HepG2 (cell line): Measurements from ENCODE around the gene PSME3IP1. TPM values are rescaled to one million over a fixed set of nuclear protein-coding genes. Genes with fewer than 3 reads are reported as not detected.

ENCODE experiments used
- ATAC-seq: fragments of 200-7000 bp; cut with Tn5 transposase; 3 replicates; pipeline ENCODE4 v1.9.1; 2020; ENCODE audit warnings: mild to moderate bottlenecking, moderate library complexity
- BruUV-seq: library from RNA; stranded (reverse); fragments of 400-500 nt; replicated peaks from 2 replicates; lab custom pipeline; 2021; lab: Mats Ljungman, UMichigan
- CTCF ChIA-PET: fragments of 300-600 bp; formaldehyde crosslinking; extraction: SDS; loops from one replicate; lab custom pipeline; 2021; ENCODE audit warnings: low total read pairs, inconsistent platforms, low intra/inter-chr PET ratio; lab: Yijun Ruan, JAX
- POLR2A ChIA-PET: fragments of 350-600 bp; sonication (Branson Sonifier 250); formaldehyde crosslinking; loops from one replicate; lab custom pipeline; 2020; ENCODE audit warnings: antibody characterized with exemption, inconsistent platforms; lab: Yijun Ruan, JAX
- DNase-seq: peaks from one replicate; pipeline ENCODE4 v3.0.0-alpha.2; 2015; ENCODE audit warnings: low spot score
- FAIRE-seq: peaks from 3 replicates; lab custom pipeline; 2011; peaks lifted over from hg19 to GRCh38; lab: Jason Lieb, UNC
- H2AFZ ChIP-seq: one replicate; pipeline ENCODE4 v1.6.1; 2011; ENCODE audit warnings: low read length, inconsistent platforms
- H3K27ac ChIP-seq: fragments of 300-600 bp; 3 replicates; pipeline ENCODE4 v1.8.0; 2011; ENCODE audit warnings: mixed run types, mild to moderate bottlenecking, mixed read lengths, low read length, inconsistent platforms; ENCODE audit not compliant: insufficient read depth; ENCODE audit errors: extremely low read length
- H3K27me3 ChIP-seq, 2 experiments: fragments of 200-600 bp in 1 of 2; 2 replicates in 1 of 2; 3 replicates in 1 of 2; pipeline versions ENCODE4 v1.6.0 to v1.8.0; 2011; ENCODE audit warnings: low read length in 2 of 2, mild to moderate bottlenecking in 2 of 2, moderate library complexity in 2 of 2, inconsistent platforms in 1 of 2; ENCODE audit not compliant: insufficient read depth in 2 of 2, control insufficient read depth in 1 of 2
- H3K36me3 ChIP-seq, 2 experiments: fragments of 200-600 bp in 1 of 2; replicated peaks in 1 of 2; 2 replicates in 1 of 2; 3 replicates in 1 of 2; pipeline versions ENCODE4 v1.5.1 to v1.8.0; 2011; ENCODE audit warnings: low read length in 2 of 2, inconsistent platforms in 1 of 2; ENCODE audit not compliant: insufficient read depth in 2 of 2, control insufficient read depth in 1 of 2
- H3K4me1 ChIP-seq: 2 replicates; pipeline ENCODE4 v1.5.1; 2012; ENCODE audit warnings: low read length, inconsistent platforms; ENCODE audit not compliant: insufficient read depth
- H3K4me2 ChIP-seq: 2 replicates; pipeline ENCODE4 v1.6.0; 2011; ENCODE audit warnings: low read depth, low read length, inconsistent platforms
- H3K4me3 ChIP-seq, 3 experiments: fragments of 200-600 bp in 1 of 3; sonication (generic), shearing (Covaris generic) in 1 of 3; replicated peaks in 1 of 3; 2 replicates each; pipeline ENCODE4 v1.5.1; 2011 to 2016; ENCODE audit warnings: low read length in 3 of 3, inconsistent platforms in 2 of 3, low read depth in 2 of 3, mild to moderate bottlenecking in 2 of 3, control low read depth in 1 of 3, mixed read lengths in 1 of 3; ENCODE audit not compliant: insufficient read depth in 1 of 3
- H3K79me2 ChIP-seq: one replicate; pipeline ENCODE4 v1.6.1; 2011; ENCODE audit warnings: low read length, inconsistent platforms; ENCODE audit not compliant: insufficient read depth
- H3K9ac ChIP-seq: 2 replicates; pipeline ENCODE4 v1.6.0; 2011; ENCODE audit warnings: mild to moderate bottlenecking, low read depth, low read length, inconsistent platforms; ENCODE audit not compliant: insufficient read depth
- H3K9me3 ChIP-seq: 2 replicates; pipeline ENCODE4 v1.5.1; 2012; ENCODE audit warnings: mild to moderate bottlenecking, low read length
- H4K20me1 ChIP-seq: 2 replicates; pipeline ENCODE4 v1.6.0; 2011; ENCODE audit warnings: inconsistent platforms, mild to moderate bottlenecking, low read length, moderate library complexity; ENCODE audit not compliant: insufficient read depth
- MBD4 ChIP-seq: IDR thresholded peaks from 2 replicates; pipeline ENCODE4 v1.6.1; 2012; ENCODE audit warnings: low read length, inconsistent platforms, borderline replicate concordance
- MEF2D ChIP-seq: sonication (generic); formaldehyde crosslinking; IDR thresholded peaks from 2 replicates; pipeline ENCODE4 v1.5.1; 2020; ENCODE audit warnings: mild to moderate bottlenecking, missing genetic modification reagents
- MXI1 ChIP-seq: IDR thresholded peaks from 3 replicates; pipeline ENCODE4 v1.6.1; 2012; ENCODE audit warnings: low read depth, low read length, inconsistent platforms, borderline replicate concordance
- SAP130 ChIP-seq: IDR thresholded peaks from 2 replicates; pipeline ENCODE4 v1.6.1; 2016; ENCODE audit warnings: low read depth
- ZFP1 ChIP-seq: IDR thresholded peaks from 2 replicates; pipeline ENCODE4 v1.6.1; 2016
- ZNF329 ChIP-seq: sonication (generic); formaldehyde crosslinking; IDR thresholded peaks from 2 replicates; pipeline ENCODE4 v1.9.0; 2021; ENCODE audit warnings: low read depth, mild to moderate bottlenecking, missing genetic modification reagents
- ZNF614 ChIP-seq: IDR thresholded peaks from 2 replicates; pipeline ENCODE4 v1.6.1; 2018; ENCODE audit warnings: missing biosample characterization, missing genetic modification reagents, inconsistent platforms, borderline replicate concordance
- ZSCAN22 ChIP-seq: sonication (generic); formaldehyde crosslinking; IDR thresholded peaks from 2 replicates; pipeline ENCODE4 v1.4.0; 2020; ENCODE audit warnings: mild to moderate bottlenecking, missing genetic modification reagents
- ZSCAN25 ChIP-seq: sonication (generic); formaldehyde crosslinking; IDR thresholded peaks from 2 replicates; pipeline ENCODE4 v1.8.0; 2022; ENCODE audit warnings: mild to moderate bottlenecking, missing genetic modification reagents
- WGBS: methylation state at CpG from one replicate; pipeline ENCODE4 v1.1.6; 2017; ENCODE audit warnings: low lambda C conversion rate; 5-methylcytosine and 5-hydroxymethylcytosine counted together
- in situ Hi-C: cut with HindIII; loops from 2 replicates; pipeline ENCODE4 v1.10.0; 2017; ENCODE audit warnings: low pct_unique_long_range_greater_than_20kb; ENCODE audit not compliant: extremely low pct_ligation_motif_present
- intact Hi-C: fragments of 100-400 bp; cut with micrococcal nuclease; formaldehyde crosslinking; loops from one replicate; pipeline ENCODE4 v1.10.0; 2022; ENCODE audit not compliant: unreplicated experiment
- polyA plus RNA-seq, 8 experiments: library from polyadenylated mRNA; depleted of rRNA in 3 of 8; stranded (reverse) in 7 of 8; unstranded in 1 of 8; fragments of >200 nt; fragmentation: Illumina TruSeq in 4 of 8; extraction: Trizol in 4 of 8; gene quantifications; 2 replicates each; pipeline versions ENCODE4 v1.2.1 to v1.2.3, GENCODE V29; 2011 to 2016; ENCODE audit warnings: low read depth in 4 of 8, missing spikeins in 1 of 8, mixed read lengths in 1 of 8; ENCODE audit not compliant: insufficient read depth in 1 of 8
- total RNA-seq, 5 experiments: library from RNA; depleted of rRNA; stranded (reverse); fragments of >200 nt; fragmentation: Illumina TruSeq; extraction: Trizol; gene quantifications; 2 replicates each; pipeline ENCODE4 v1.2.3, GENCODE V29; 2016; ENCODE audit warnings: low read depth in 1 of 5
- TF ChIP-seq, protein P1 (sequence below): sonication (generic); formaldehyde crosslinking; conservative IDR thresholded peaks from 2 replicates; pipeline ENCODE4 v1.4.0; 2020; ENCODE audit warnings: missing genetic modification reagents
- TF ChIP-seq, protein P2 (sequence below): sonication (generic); formaldehyde crosslinking; IDR thresholded peaks from 2 replicates; pipeline ENCODE4 v1.4.0; 2020; ENCODE audit warnings: missing genetic modification reagents
- TF ChIP-seq, protein P3 (sequence below): sonication (generic); formaldehyde crosslinking; IDR thresholded peaks from 2 replicates; pipeline ENCODE4 v1.8.1; 2023; ENCODE audit warnings: missing genetic modification reagents, mild to moderate bottlenecking, borderline replicate concordance
- TF ChIP-seq, protein P4 (sequence below): sonication (generic); IDR thresholded peaks from 2 replicates; pipeline ENCODE4 v1.6.1; 2016; ENCODE audit warnings: low read depth, borderline replicate concordance

PSME3IP1 gene
- total and polyA plus RNA-seq, 2 of the 13 experiments (the other 11 are each of a cell fraction or from before 2014, with no cell fraction given): 90.8 to 99.8 TPM

DNA sequence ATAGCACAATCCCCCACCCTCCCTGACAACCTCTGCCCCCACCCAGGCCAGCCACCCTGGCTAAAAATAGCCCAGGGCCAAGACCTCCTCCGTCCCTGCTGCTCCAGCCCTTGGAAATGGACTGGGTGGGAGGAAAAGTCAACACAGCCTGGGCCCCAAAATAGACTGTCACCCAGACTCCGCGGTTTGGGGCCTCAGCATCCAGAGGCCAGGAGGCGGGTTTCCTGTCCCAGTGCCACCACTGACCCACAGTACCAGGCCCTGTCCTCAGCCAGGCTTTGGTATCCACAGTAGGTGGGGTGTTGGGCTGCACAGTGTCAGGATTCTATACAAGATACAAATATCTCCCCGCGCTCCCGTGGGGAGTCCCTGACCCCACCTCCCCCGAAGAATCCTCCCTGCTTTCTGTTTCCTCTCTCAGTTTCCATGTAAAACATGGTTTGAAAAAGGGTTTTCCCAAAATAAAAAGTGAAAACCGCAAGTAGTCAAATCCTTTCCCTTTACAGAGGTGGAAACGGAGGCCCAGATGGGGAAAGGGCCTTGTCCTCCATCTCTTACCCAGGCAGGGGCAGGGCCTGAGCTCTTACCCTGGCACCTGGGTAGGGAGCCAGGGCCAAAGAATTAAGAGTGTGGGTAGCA is 73.3 kb downstream of the PSME3IP1 start:
- H3K4me2 ChIP-seq: no peak overlapping the region
- TF ChIP-seq MBD4 (no peak), MEF2D (CRISPR knock-in tag) (0 out of 2 replicates have a peak, but pooled peaks have one; percentile 31)
- TF ChIP-seq, all 625 proteins: peak for 1
- Histone ChIP-seq H3K4me3 (no peak overlapping the region), H3K36me3 (no peaks in the 10 kb centered on the region), H4K20me1 (no peaks in the 10 kb centered on the region), H3K79me2 (no peaks in the 10 kb centered on the region), H3K9me3 (no peaks in the 10 kb centered on the region), H3K27ac (no peak overlapping the region), H3K27me3 (no peaks in the 10 kb centered on the region; a peak in 1 of 5 replicates), H3K4me1 (no peaks in the 10 kb centered on the region), H3K9ac (no peak overlapping the region), H2AFZ (no peak overlapping the region)
- intact Hi-C loops (no loop called here), in situ Hi-C loops (no loop called here)
- ChIA-PET CTCF (no interaction called here), POLR2A (no interaction called here)
- FAIRE-seq (no peak), DNase-seq (no peak), ATAC-seq (no peak)
- no TSS peak for BruUV-seq
- WGBS: 63% methylated on average over 10 of the region's 10 CpGs

DNA sequence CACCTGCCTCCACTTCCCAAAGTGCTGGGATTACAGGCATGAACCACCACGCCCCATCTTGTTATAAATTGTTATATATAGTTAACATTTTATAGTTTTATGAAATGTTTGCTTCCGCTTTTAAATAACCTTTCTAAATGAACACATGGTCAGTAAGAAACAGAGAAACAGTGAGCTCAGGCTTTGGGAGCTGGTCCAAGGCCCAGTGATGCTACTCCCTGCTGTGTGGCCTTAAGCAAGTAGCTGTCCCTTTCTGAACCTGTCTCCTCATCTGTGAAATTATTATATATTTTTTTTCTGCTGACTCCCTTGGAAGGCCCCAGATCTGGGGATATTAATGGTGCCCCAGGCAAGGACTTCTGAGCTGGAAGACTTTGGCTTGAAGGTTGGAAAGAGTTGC is 74.4 kb downstream of the PSME3IP1 start:
- Histone ChIP-seq H3K4me3 (no peak overlapping the region), H3K4me1 (no peaks in the 10 kb centered on the region), H3K9ac (no peak overlapping the region), H3K27ac (no peak overlapping the region), H3K79me2 (no peaks in the 10 kb centered on the region), H3K4me2 (no peak overlapping the region), H3K27me3 (no peaks in the 10 kb centered on the region; a peak in 1 of 5 replicates), H3K9me3 (no peaks in the 10 kb centered on the region), H3K36me3 (no peaks in the 10 kb centered on the region), H4K20me1 (no peaks in the 10 kb centered on the region), H2AFZ (no peak overlapping the region)
- ChIA-PET POLR2A (no interaction called here), CTCF (no interaction called here)
- ATAC-seq: no peak
- in situ Hi-C loops (no loop called here), intact Hi-C loops (no loop called here)
- TF ChIP-seq, protein P1, sequence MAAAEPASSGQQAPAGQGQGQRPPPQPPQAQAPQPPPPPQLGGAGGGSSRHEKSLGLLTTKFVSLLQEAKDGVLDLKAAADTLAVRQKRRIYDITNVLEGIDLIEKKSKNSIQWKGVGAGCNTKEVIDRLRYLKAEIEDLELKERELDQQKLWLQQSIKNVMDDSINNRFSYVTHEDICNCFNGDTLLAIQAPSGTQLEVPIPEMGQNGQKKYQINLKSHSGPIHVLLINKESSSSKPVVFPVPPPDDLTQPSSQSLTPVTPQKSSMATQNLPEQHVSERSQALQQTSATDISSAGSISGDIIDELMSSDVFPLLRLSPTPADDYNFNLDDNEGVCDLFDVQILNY: no peak
- TF ChIP-seq ZFP1 (CRISPR knock-in tag) (no peak), ZNF329 (CRISPR knock-in tag) (no peak), ZNF614 (CRISPR knock-in tag) (no peak), ZSCAN25 (no peak), MXI1 (no peak), SAP130 (CRISPR knock-in tag) (no peak), ZSCAN22 (CRISPR knock-in tag) (no peak)
- TF ChIP-seq, protein P2, sequence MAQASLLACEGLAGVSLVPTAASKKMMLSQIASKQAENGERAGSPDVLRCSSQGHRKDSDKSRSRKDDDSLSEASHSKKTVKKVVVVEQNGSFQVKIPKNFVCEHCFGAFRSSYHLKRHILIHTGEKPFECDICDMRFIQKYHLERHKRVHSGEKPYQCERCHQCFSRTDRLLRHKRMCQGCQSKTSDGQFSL (CRISPR knock-in tag): no peak
- TF ChIP-seq, protein P3, sequence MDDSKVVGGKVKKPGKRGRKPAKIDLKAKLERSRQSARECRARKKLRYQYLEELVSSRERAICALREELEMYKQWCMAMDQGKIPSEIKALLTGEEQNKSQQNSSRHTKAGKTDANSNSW: no peak
- TF ChIP-seq, protein P4, sequence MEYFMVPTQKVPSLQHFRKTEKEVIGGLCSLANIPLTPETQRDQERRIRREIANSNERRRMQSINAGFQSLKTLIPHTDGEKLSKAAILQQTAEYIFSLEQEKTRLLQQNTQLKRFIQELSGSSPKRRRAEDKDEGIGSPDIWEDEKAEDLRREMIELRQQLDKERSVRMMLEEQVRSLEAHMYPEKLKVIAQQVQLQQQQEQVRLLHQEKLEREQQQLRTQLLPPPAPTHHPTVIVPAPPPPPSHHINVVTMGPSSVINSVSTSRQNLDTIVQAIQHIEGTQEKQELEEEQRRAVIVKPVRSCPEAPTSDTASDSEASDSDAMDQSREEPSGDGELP: no peak
- 91% methylated on average over 2 of the region's 2 CpGs for WGBS
- DNase-seq: no peak
- no TSS peak for BruUV-seq
- FAIRE-seq: no peak
